Muscle of arm (tissue), 12 donors: ENCODE data around the gene LSM2. TPM values are rescaled to one million over a fixed set of nuclear protein-coding genes. Genes with fewer than 3 reads are reported as not detected.
"Not testable (repeated sequence)": the region's sequence is repeated elsewhere in the genome, so short reads cannot be mapped to it uniquely, and the experiment has no call there.

Source experiments
- DNase-seq: peaks from one replicate; pipeline ENCODE4 v3.0.0-alpha.2; 2013
- polyA plus RNA-seq, 12 donors: library from polyadenylated mRNA; unstranded; fragments of 120-200 nt; gene quantifications; one replicate each; pipeline ENCODE4 v1.2.1, GENCODE V29; 2013; ENCODE audit not compliant: insufficient read length in 12 of 12

Gene LSM2
- polyA plus RNA-seq, 12 donors, result 47.5 to 67.9 (median 58.6) TPM; not detected in 1

DNA sequence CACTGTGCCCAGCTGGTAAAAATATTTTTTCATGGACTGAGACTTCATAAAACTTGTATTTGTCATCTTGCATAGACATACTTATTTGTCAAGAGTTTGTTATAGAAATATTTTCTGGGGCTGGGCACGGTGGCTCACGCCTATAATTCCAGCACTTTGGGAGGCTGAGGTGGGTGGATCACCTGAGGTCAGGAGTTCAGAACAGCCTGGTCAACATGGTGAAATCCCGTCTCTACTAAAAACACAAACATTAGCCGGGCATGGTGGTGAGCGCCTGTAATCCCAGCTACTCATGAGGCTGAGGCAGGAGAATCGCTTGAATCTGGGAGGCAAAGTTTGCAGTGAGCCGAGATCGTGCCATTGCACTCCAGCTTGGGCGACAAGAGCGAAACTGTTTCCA lies 1.8 kb upstream of the LSM2 start:
- DNase-seq, result not testable (repeated sequence)

DNA sequence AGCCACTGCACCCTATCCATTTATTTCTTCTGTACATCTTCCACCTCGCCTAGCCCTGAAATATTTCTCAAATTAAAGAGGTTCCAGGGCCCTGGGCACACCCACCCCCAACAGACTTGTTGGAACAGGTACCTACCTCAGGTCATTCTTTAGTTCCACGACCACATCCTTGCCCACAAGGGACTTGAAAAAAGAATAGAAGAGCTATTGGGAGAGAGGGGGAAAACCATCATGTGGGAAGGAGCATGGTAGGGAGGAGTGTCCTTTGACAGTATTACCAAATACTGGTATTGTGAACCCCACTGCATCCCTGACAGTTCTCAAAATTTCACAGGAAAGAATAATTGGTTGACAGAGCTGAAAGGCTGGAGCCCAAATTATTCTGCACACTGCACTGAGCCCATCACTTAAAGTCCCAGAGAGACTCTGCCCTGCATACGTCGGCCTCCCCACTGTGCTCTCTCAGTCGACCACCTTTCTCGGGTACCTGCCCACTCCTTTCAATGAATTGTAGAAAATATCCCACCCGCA lies 762 bp downstream of the LSM2 start:
- no peak for DNase-seq

GRCh38 chr6:31801031-31801927 lies 5.5 kb downstream of the LSM2 start:
- DNase-seq, result not testable (repeated sequence)

DNA sequence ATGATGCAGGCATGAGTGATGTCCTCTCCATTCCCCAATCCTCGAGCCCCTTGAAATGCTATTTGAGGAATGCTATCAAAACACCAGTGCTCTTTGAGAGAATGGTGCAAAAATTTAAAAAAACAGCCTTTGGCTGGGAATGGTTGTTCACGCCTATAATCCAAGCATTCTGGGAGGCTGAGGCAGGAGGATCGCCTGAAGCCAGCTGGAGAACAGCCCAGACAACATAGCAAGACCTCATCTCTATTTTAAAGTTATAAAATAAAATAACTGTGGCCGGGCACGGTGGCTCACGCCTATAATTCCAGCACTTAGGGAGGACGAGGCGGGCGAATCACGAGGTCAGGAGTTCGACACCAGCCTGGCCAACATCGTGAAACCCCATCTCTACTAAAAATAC lies 7.0 kb downstream of the LSM2 start:
- peak; percentile 38 for DNase-seq

GRCh38 chr6:31797588-31797987 lies 9.2 kb downstream of the LSM2 start:
- no peak for DNase-seq

DNA sequence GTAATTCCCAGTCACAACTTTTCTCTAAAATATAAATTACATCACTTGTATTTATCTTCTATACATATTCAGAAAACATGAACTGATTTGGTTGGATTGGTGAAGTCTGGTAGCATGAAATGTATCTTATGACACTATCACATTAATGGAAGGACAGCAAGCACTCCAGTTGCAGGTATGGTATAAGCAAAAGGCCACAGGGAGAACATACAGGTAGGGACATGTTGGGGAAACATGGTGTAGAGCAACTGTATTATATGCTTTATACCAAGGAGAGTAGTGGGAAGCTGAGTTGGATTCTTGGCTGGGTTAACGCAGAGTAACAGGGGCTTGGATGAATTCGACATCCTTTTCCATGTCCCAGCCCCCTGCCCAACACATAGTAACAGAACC lies 9.8 kb downstream of the LSM2 start:
- DNase-seq, result no peak

GRCh38 chr6:31795616-31796298 lies 11.0 kb downstream of the LSM2 start, which contains the start of gene VARS1:
TSS of gene VARS1 (minus strand) at chr6:31795752. CDS start at chr6:31795217, 535 bp downstream.
- peak; percentile 82 for DNase-seq

DNA sequence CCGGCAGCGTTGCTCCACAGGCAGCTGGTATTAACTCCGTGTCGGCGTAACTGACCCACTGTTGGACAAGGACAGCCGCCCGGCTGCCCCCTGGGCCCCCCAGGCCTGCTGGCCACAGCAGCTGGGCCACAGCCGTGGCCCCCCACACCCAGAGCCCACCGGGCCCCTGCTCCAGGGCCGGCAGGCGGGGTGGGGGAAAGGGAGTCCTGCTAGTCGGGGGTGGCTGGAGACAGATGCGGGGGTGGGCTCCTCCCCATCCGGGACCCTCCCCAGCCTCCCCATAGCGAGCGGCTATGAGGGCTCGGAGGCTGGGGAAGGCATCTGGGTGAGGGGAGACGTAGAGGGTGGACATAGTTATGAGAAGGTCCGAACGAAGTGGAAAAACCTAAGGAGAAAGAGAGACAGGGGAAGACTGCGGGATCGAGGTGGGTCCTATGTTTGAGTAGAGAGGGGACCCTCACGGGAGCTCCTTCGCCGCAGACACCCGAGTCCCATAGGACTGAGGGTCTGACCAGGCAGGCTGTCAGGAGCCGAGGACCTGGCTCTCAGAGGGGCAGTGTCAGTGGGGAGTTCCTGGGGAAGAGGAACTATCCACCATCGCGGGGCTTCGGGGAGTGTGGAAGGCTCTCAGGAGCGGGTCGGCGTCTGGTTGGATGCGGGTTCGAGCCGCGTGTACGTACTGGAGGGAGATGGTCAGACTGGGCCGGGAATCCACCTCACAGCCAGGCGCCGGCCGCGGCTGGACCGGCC lies 11.7 kb downstream of the LSM2 start:
- DNase-seq, result peak; percentile 19

GRCh38 chr6:31794294-31794865 lies 12.4 kb downstream of the LSM2 start:
- DNase-seq, result peak; percentile 17

DNA sequence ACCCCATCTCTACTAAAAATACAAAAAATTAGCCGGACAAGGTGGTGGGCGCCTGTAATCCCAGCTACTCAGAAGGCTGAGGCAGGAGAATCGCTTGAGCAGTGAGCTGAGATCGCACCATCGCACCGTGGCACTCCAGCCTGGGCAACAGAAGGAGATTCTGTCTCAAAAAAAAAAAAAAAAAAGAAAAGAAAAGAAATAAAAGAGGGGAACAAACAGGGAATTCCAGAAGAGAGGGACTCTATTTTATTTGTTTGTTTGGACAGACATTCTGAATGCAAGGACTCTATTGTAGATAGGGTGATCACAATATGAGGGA lies 12.9 kb downstream of the LSM2 start:
- DNase-seq, result not testable (repeated sequence)

GRCh38 chr6:31792761-31793171 lies 14.0 kb downstream of the LSM2 start:
- DNase-seq, result no peak

DNA sequence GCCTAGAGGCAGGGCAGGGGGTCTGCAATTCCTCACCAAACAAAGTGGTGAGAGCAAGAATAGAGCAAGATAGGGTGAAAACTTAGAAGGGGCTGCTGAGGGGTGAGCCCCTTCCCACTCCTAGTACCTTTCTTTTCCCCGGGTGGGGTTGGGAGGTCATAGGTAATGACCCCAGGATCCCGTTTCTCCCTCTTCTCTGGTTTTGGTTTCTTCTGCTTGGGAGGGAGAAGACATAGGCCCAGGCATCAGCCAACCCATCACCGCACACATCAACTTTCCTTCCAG lies 14.7 kb downstream of the LSM2 start:
- DNase-seq, result no peak

- DNase-seq, result peak; percentile 46
These were observed 15.3 kb downstream of the LSM2 start for GRCh38 chr6:31791324-31792089.

GRCh38 chr6:31785475-31785874 lies 21.3 kb downstream of the LSM2 start:
- no peak for DNase-seq

DNA sequence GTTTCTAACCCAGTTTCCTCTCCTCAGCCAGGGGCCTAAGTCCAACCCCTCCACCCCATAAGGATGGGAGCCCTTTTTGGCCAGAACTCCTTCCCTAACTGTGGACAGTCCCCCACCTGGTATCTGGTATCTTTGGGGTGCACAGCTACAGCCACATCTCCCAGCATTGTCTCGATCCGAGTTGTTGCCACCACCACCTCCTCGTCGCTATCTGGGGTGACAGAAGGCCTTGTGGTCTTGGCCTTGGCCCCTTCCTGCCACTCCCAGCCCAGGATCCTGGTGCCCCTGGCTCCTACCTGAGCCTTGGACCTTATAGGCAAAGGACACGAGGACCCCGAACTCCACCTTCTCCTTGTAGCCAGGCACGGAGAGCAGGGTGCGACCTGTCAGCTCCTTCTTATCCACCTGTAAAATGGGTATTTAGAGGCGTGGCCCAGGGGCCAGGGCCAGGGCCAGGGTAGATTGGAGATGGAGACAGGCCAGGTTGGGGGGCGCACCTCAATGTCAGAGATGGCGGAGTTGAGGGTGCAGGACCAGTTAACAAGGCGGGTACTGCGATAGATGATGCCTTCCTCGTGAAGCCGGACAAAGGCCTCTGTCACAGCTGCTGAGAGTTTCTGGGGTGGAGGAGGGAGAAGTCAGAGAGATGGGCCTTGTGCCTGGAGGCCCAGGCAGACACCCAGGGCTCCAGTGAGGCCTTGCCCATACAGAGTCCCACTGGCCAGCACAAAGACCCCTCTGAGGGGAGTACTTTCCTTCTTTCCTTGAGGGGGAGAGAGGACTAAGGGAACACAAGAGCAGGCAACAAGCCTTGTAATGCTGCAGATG lies 22.5 kb downstream of the LSM2 start:
- no peak for DNase-seq

DNA sequence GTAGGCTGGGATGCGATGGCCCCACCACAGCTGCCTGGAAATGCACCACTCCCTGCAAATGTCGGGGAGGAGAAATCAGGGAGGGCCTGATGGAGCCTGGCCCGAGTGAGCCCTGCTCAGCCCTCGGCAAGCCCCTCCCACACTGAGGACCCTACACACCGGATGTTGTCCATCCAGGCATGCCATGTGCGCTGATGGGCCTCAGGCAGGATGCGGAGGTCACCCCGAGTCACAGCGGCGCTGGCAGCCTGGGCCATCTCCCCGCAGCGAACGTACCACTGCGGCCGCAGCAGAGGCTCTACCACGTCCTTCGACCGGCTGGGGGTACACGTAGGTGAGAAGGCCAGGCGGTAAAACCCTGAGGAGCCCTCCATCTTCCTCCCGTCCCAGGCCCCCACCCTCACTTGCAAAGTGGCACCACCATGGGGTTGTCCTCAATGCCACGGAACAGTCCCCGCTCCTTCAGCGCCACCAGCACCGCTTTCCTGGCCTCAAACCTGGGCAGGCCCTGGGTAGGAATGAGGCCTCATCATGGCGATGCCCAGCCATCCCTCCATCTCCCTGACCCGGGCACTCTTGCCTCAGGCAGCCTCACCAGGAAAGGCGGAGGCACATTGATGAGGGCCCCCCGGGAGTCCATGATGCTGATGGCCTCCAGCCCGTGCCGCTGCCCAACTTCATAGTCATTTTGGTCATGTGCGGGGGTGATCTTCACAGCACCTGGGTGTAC lies 24.5 kb downstream of the LSM2 start:
- DNase-seq, result no peak

DNA sequence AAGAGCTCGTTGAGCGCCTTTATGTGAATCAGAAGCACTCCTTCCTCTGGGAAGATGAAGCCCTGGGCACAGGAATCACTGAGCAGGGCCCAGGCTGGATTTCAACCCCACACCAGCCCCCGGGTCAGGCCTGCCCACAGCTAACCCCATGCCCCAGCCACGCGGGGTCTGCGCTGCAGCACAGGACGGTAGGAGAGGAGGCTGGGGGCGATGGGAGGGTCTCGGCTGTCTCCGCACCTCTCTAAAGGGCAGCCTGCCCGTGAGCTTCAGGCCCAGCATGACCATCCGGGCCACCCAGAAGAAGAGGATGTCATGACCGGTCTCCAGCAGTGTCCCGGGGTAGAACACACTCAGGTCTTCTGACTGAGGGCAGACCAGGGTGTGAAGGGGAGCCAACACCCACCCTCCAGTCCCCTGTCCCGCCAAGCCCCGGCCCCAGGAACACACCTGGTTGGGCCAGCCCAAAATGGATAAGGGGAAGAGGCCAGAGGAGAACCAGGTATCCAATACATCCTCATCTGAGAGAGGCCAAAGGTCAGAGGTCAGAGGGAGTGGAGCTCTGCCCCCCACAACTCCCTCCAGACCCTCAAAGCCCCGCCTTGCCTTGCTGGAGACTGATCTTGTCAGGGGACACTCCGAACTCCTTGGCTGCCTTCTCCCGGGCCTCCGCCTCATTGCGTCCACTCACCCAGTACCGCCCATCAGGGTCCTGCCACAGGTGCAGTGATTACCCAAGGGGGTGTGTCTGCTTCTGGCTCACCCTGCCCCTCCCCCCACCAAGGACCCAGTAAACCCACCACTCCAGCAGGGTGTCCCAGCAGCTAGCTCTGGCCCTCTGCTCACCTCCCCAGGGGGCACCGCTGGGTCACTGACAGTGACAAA lies 25.3 kb downstream of the LSM2 start:
- DNase-seq, result no peak

- no peak for DNase-seq
These were observed 26.1 kb downstream of the LSM2 start for GRCh38 chr6:31780507-31781243.
